BLaER1 treated with 17β-estradiol and CSF1 and Interleukin-3, amounts not matched to agents 10 nM and 100 nM (cell line): ENCODE measurements around the gene ANK3.

Experiments
- H3K27ac ChIP-seq, 11 experiments: shearing (Covaris generic); formaldehyde crosslinking; 2 replicates each; pipeline ENCODE4 v1.8.1; 2022
- H3K27me3 ChIP-seq, 11 experiments: shearing (Covaris generic); formaldehyde crosslinking; 2 replicates each; pipeline ENCODE4 v1.8.1; 2022
- H3K36me3 ChIP-seq, 11 experiments: shearing (Covaris generic); formaldehyde crosslinking; 2 replicates each; pipeline ENCODE4 v1.8.1; 2022
- H3K4me1 ChIP-seq, 10 experiments: shearing (Covaris generic); formaldehyde crosslinking; 2 replicates each; pipeline ENCODE4 v1.8.1; 2022
- H3K4me2 ChIP-seq, 11 experiments: shearing (Covaris generic); formaldehyde crosslinking; 2 replicates each; pipeline ENCODE4 v1.8.1; 2022
- H3K4me3 ChIP-seq, 10 experiments: shearing (Covaris generic); formaldehyde crosslinking; 2 replicates each; pipeline ENCODE4 v1.8.1; 2022
- H3K9ac ChIP-seq, 11 experiments: shearing (Covaris generic); formaldehyde crosslinking; 2 replicates each; pipeline ENCODE4 v1.8.1; 2022
- H3K9me3 ChIP-seq, 11 experiments: shearing (Covaris generic); formaldehyde crosslinking; replicated peaks in 1 of 11; 2 replicates each; pipeline ENCODE4 v1.8.1; 2022
- H4K20me1 ChIP-seq, 11 experiments: shearing (Covaris generic); formaldehyde crosslinking; 2 replicates each; pipeline ENCODE4 v1.8.1; 2022
- Cebpa-rat ChIP-seq, 11 experiments: shearing (Covaris generic); IDR thresholded peaks; 2 replicates each; pipeline ENCODE4 v1.8.1; 2022

Gene ANK3

GRCh38 chr10:60276232-60276631 lies 113.4 kb downstream of the ANK3 start:
- peaks cover 0 to 7% (median 0%) of the 10 kb centered on the region in 11 experiments; a peak in 2 of 22 replicates for H3K9me3 ChIP-seq
- H3K27ac ChIP-seq: no peak overlapping the region
- H3K4me1 ChIP-seq: peaks cover 0 to 8% (median 0%) of the 10 kb centered on the region in 10 experiments; a peak in 6 of 20 replicates
- no peaks in the 10 kb centered on the region for H4K20me1 ChIP-seq
- no peaks in the 10 kb centered on the region for H3K27me3 ChIP-seq
- no peak overlapping the region for H3K4me3 ChIP-seq
- no peak overlapping the region for H3K9ac ChIP-seq
- H3K4me2 ChIP-seq: no peak overlapping the region
- no peak for TF ChIP-seq Cebpa-rat (IDR thresholded peaks at IDR 0.05)
- H3K36me3 ChIP-seq: no peaks in the 10 kb centered on the region

- no peak overlapping the region for H3K9ac ChIP-seq
- peaks cover 0 to 14% (median 0%) of the 10 kb centered on the region in 10 experiments; a peak in 8 of 20 replicates for H3K4me1 ChIP-seq
- H4K20me1 ChIP-seq: no peaks in the 10 kb centered on the region
- H3K4me2 ChIP-seq: peak overlapping the region in 3 of 11 experiments; percentile 8 to 61 (median 60); a peak in 5 of 22 replicates
- H3K27me3 ChIP-seq: no peaks in the 10 kb centered on the region
- H3K36me3 ChIP-seq: no peaks in the 10 kb centered on the region
- peak in 4 of 11 experiments; percentile 19 to 72 (median 44); a peak in 4 of 22 replicates for TF ChIP-seq Cebpa-rat (IDR thresholded peaks at IDR 0.05)
- H3K9me3 ChIP-seq: peaks cover 0 to 7% (median 0%) of the 10 kb centered on the region in 11 experiments; a peak in 2 of 22 replicates
- H3K27ac ChIP-seq: no peak overlapping the region
- no peak overlapping the region for H3K4me3 ChIP-seq
Observed at GRCh38 chr10:60271319-60272040, 118.2 kb downstream of the ANK3 start.

GRCh38 chr10:60270426-60270825 lies 119.2 kb downstream of the ANK3 start:
- no peak for TF ChIP-seq Cebpa-rat (IDR thresholded peaks at IDR 0.05)
- Histone ChIP-seq H3K9ac (no peak overlapping the region), H3K4me3 (no peak overlapping the region), H3K27me3 (no peaks in the 10 kb centered on the region), H3K4me1 (peaks cover 0 to 14% (median 0%) of the 10 kb centered on the region in 10 experiments; a peak in 8 of 20 replicates), H3K36me3 (no peaks in the 10 kb centered on the region), H3K27ac (no peak overlapping the region), H4K20me1 (no peaks in the 10 kb centered on the region), H3K9me3 (peaks cover 0 to 7% (median 0%) of the 10 kb centered on the region in 11 experiments; a peak in 2 of 22 replicates), H3K4me2 (no peak overlapping the region)

GRCh38 chr10:60267802-60268201 lies 121.9 kb downstream of the ANK3 start:
- Histone ChIP-seq H3K27me3 (no peaks in the 10 kb centered on the region), H3K4me1 (peaks cover 0 to 17% (median 0%) of the 10 kb centered on the region in 10 experiments; a peak in 8 of 20 replicates), H3K4me3 (no peak overlapping the region), H4K20me1 (no peaks in the 10 kb centered on the region), H3K27ac (no peak overlapping the region), H3K9ac (no peak overlapping the region), H3K9me3 (no peaks in the 10 kb centered on the region), H3K36me3 (no peaks in the 10 kb centered on the region), H3K4me2 (no peak overlapping the region)
- no peak for TF ChIP-seq Cebpa-rat (IDR thresholded peaks at IDR 0.05)

GRCh38 chr10:60266513-60266912 lies 123.2 kb downstream of the ANK3 start:
- Histone ChIP-seq H3K4me2 (peak overlapping the region in 1 of 11 experiments; percentile 10; a peak in 1 of 22 replicates), H3K9ac (no peak overlapping the region), H3K27ac (no peak overlapping the region), H3K9me3 (no peaks in the 10 kb centered on the region), H4K20me1 (no peaks in the 10 kb centered on the region), H3K36me3 (no peaks in the 10 kb centered on the region), H3K4me1 (peaks cover 0 to 25% (median 0%) of the 10 kb centered on the region in 10 experiments; a peak in 8 of 20 replicates), H3K27me3 (no peaks in the 10 kb centered on the region), H3K4me3 (no peak overlapping the region)
- TF ChIP-seq Cebpa-rat (IDR thresholded peaks at IDR 0.05): no peak

GRCh38 chr10:60262647-60263126 lies 127.0 kb downstream of the ANK3 start:
- H3K36me3 ChIP-seq: no peaks in the 10 kb centered on the region
- no peak overlapping the region for H3K4me3 ChIP-seq
- H3K4me2 ChIP-seq: peak overlapping the region in 2 of 11 experiments; percentile 36 to 50; a peak in 4 of 22 replicates
- no peak overlapping the region for H3K9ac ChIP-seq
- H3K4me1 ChIP-seq: peaks cover 0 to 54% (median 0%) of the 10 kb centered on the region in 10 experiments; a peak in 7 of 20 replicates
- no peak for TF ChIP-seq Cebpa-rat (IDR thresholded peaks at IDR 0.05)
- H3K27me3 ChIP-seq: no peaks in the 10 kb centered on the region
- H3K9me3 ChIP-seq: no peaks in the 10 kb centered on the region
- no peak overlapping the region for H3K27ac ChIP-seq
- H4K20me1 ChIP-seq: no peaks in the 10 kb centered on the region

- Histone ChIP-seq H3K4me1 (peaks cover 0 to 54% (median 0%) of the 10 kb centered on the region in 10 experiments; a peak in 5 of 20 replicates), H3K27ac (peak overlapping the region in 2 of 11 experiments; percentile 4 to 6; a peak in 2 of 22 replicates), H3K9ac (no peak overlapping the region), H3K9me3 (no peaks in the 10 kb centered on the region), H3K36me3 (no peaks in the 10 kb centered on the region), H3K4me3 (no peak overlapping the region), H3K4me2 (peak overlapping the region in 3 of 11 experiments; percentile 24 to 69 (median 50); a peak in 5 of 22 replicates), H3K27me3 (no peaks in the 10 kb centered on the region), H4K20me1 (no peaks in the 10 kb centered on the region)
- no peak for TF ChIP-seq Cebpa-rat (IDR thresholded peaks at IDR 0.05)
Observed at GRCh38 chr10:60260321-60260720, 129.4 kb downstream of the ANK3 start.

GRCh38 chr10:60258429-60258797 lies 131.3 kb downstream of the ANK3 start:
- no peaks in the 10 kb centered on the region for H3K9me3 ChIP-seq
- H3K36me3 ChIP-seq: no peaks in the 10 kb centered on the region
- peak overlapping the region in 1 of 11 experiments; percentile 18; a peak in 1 of 22 replicates for H3K4me2 ChIP-seq
- TF ChIP-seq Cebpa-rat (IDR thresholded peaks at IDR 0.05): no peak
- no peak overlapping the region for H3K27ac ChIP-seq
- H3K4me3 ChIP-seq: no peak overlapping the region
- H3K27me3 ChIP-seq: no peaks in the 10 kb centered on the region
- H4K20me1 ChIP-seq: no peaks in the 10 kb centered on the region
- peaks cover 0 to 54% (median 0%) of the 10 kb centered on the region in 10 experiments; a peak in 5 of 20 replicates for H3K4me1 ChIP-seq
- H3K9ac ChIP-seq: no peak overlapping the region

GRCh38 chr10:60257767-60258428 lies 131.8 kb downstream of the ANK3 start:
- H3K36me3 ChIP-seq: no peaks in the 10 kb centered on the region
- H3K27ac ChIP-seq: no peak overlapping the region
- no peaks in the 10 kb centered on the region for H3K9me3 ChIP-seq
- peak overlapping the region in 1 of 11 experiments; percentile 18; a peak in 1 of 22 replicates for H3K4me2 ChIP-seq
- no peak overlapping the region for H3K9ac ChIP-seq
- no peaks in the 10 kb centered on the region for H3K27me3 ChIP-seq
- H4K20me1 ChIP-seq: no peaks in the 10 kb centered on the region
- no peak overlapping the region for H3K4me3 ChIP-seq
- no peak for TF ChIP-seq Cebpa-rat (IDR thresholded peaks at IDR 0.05)
- peaks cover 0 to 52% (median 0%) of the 10 kb centered on the region in 10 experiments; a peak in 5 of 20 replicates for H3K4me1 ChIP-seq
